HG03457 (cell line): ENCODE results near the gene CCDC3.
"Not testable (repeated sequence)": the region's sequence is repeated elsewhere in the genome, so short reads cannot be mapped to it uniquely, and the experiment has no call there.

Experiments used
- ATAC-seq: cut with Tn5 transposase; IDR thresholded peaks from one replicate; pipeline ENCODE4 v1.9.1; 2021; ENCODE audit warnings: moderate number of reproducible peaks; ENCODE audit not compliant: unreplicated experiment

Gene CCDC3

DNA sequence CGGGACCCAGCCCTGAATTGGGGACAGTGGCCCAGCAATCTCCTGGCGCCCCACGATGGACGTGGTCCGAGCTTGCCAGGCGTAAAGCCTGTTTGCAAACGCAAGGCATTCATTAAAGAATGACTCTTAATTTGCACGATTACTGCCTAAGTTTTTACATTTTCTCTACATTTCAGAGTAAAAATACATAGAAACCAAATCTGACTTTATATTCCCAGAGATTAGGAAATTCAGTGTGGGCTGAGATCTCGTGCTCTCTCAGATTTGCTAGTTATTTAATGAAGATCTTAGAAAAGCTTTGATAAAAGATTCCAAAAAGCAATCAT lies 337 bp upstream of the CCDC3 start:
- no peak for ATAC-seq

DNA sequence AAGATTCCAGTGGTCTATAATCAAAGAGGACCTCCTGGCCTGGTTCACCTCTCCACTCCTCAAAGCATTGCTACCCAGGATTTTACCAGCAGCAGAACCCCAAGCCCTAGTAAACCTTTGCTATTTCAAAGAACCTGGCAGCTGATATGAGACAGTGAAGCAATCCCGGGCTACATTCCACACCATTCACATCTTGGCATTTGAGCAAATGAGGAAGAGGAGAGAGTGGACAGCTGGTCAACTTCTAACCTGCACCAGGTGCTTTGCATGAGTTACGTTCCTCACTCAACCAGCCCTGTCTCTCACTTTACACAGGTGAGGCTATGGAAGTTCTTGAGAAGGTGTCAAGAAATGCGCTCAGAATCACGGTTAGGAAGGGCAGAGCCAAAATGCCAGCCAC lies 1.1 kb downstream of the CCDC3 start:
- ATAC-seq: no peak

DNA sequence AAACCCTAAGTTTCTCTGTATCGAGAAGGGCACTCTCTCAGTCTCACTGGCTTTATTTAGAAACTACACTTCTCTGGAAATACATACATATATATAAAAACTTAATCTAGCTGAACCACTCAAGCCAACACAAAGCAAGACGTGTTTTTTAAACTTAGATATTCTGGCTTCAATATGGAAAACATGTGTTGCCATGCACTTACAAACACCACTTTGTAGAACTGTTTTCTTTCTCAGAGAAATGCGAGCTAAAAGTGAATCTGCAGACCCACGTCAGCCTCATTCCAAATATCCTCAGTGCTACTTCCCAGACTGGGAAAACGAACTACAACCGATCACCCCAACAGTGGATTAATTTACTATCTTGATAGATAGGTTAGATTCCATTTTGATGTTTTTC lies 1.7 kb downstream of the CCDC3 start:
- ATAC-seq: no peak

DNA sequence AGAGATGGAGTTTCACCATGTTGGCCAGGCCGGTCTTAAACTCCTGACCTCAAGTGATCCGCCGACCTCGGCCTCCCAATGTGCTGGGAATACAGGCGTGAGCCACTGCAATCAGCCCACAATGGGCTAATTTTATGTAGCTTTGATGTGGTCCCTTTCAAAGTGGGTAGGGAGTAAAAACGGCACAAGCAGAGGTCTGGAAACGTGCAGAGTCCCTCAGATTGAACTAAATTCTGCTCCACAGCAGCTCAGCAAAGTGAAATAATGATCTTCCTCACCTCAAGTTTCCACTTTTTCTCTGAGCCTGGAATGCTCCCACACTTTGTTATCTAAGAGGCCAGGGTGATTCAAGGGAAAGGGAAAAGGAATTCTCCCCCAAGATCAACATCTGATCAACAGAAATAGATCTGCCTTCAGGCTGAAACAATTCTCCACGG lies 6.1 kb downstream of the CCDC3 start:
- no peak for ATAC-seq

DNA sequence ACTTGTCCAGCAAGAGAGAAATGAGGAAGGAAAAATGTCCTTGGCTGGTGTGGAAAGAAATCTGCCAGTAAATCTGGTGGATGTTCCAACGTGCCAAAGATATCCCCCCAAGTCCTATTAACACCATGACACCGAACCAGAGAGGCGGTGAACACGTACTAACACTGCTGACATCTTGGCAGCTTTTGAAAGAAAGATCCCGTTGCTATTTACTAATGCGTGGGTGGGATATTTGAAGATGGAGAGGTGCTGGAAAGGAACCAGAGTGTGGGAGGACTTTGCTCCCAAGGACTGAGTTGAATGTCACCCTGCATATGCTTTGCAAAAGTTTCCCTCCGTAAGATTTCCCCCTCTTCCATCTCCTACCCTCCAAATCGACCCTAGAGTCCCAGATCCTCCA lies 7.9 kb downstream of the CCDC3 start:
- no peak for ATAC-seq

DNA sequence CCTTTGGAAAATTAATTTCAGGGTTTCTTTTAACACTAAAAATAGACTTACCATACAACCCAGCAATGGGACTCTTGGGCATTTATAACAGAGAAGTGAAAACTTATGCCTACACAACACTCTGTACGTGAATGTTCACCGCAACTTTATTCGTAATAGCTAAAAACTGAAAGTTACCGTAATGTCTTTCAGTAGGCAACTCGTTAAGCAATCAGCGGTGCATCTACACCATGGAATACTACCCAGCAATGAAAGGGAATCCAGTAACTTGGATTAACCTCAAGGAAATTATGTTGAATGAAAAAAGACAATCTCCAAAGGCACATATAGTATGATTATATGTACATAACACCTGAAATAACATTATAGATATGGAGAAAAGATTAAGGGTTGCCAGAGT lies 16.2 kb downstream of the CCDC3 start:
- no peak for ATAC-seq

DNA sequence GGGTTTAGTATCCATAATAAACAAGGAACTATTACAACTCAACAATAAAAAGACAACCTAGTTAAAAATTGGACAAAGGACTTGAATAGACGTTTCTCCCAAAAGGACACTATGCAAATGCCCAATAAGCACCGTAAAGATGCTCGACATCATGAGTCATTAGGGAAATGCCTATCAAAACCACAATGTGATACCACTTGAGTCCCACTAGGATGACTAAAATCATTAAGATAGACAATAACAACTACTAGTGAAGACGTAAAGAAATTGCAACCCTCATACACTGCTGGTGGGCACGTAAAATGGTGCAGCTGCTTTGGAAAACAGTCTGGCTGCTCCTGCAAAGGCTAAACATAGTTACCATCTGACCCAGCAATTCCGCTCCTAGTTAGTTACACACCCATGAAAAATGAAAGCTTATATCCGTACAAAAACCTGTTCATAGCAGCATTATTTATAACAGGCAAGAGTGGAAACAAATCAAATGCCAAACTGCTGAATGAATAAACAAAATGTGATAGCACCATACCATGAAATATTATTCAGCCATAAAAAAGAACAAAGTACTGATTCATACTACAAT lies 17.3 kb downstream of the CCDC3 start:
- no peak for ATAC-seq

DNA sequence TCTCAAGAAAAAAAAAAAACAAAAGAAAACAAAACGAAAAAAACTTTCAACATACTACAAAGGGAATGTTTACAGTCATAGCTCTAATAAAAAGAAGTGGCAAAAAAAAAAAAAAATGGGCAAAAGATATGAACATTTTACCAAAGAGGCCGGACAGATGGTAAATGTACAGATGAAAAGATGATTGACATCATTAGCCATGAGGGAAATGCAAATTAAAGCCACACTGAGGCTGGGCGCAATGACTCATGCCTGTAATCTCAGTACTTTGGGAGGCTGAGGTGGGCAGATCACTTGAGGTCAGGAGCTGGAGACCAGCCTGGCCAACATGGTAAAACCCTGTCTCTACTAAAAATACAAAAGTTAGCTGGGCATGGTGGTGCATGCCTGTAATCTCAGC lies 17.9 kb downstream of the CCDC3 start:
- ATAC-seq: not testable (repeated sequence)

DNA sequence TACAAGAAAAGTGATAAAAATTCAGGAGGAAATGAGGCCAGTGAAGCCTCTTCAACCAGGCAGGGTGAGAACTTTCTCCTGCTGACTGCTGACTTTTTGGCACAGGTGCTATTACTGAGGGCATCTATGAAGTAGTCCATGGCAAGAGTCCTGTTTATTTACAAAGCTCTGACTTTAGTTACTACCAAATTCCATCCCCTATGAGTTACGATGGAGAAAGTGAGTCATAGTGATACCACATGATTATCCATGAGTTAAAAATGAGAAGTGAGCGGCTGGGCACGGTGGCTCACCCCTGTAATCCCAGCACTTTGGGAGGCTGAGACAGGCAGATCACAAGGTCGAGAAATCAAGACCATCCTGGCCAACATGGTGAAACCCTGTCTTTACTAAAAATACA lies 19.9 kb downstream of the CCDC3 start:
- ATAC-seq: no peak

DNA sequence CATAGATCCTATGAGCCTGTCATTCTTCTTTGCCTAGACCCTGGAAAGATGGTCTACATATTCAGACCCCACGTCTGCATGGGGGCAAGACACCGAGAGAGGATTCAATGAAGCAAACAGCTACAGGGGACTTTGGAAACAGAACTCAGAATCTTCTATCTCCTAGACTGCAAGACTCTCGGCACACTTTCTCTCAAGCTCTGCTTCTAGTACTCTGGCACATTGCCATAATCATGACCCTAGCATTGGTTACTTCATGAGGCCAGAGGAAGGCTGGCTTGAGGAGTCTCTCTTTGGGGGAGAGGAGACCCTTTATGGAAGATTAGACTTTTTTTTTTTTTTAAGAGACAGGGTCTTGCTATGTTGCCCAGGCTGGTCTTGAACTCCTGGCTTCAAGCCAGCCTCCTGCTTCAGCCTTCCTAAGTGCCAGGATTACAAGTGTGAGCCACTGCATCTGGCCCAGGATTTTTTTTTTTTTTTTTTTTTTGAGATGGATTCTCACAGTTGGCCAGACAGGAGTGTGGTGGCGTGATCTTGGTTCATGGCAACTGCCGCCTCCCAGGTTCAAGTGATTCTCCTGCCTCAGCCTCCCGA lies 20.7 kb downstream of the CCDC3 start:
- no peak for ATAC-seq

DNA sequence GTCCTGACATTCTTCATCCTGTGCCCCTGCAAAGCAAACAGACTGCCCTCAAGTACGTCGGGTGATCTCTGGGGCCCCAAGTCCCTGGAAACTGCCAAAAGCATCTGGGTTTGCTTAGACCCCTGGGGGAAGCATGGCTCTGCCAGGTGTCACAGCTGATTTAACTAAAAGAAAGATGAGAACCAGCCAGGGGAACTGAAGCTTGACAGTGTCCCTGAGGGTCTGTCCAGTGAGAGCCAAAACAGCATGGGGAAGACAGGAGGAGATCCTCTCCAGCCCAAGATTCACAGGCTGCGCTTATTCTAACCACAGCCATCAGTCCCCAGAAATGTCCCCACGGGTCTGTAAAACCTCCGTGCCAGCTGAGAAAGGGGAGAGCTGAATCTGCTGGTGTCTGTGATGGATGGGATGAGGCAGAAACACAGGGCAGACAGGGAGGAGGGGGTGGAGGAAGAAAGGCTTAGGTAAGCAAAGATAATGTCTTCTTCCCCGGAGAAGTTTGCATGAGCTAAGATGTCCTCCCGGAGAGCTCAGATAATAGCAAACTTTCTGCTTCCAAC lies 21.3 kb downstream of the CCDC3 start:
- ATAC-seq: no peak

DNA sequence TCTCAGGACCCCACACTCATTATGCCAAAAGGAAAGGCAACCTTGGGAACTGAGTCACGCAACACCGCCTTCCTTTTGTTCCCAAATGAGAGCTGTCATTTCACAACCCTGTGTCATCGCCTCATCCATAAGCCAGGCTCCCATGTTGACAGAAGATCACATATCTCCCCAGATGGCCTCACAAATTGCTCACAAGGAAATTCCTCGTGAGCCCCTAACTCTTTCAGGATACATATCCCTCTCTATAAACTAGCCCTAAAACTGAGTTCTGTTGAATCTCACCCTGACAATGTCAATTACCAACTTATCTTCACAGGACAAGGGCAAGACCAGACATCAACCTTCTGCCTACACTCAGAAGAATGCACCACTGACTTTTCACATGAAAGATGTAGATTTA lies 22.6 kb downstream of the CCDC3 start:
- no peak for ATAC-seq

DNA sequence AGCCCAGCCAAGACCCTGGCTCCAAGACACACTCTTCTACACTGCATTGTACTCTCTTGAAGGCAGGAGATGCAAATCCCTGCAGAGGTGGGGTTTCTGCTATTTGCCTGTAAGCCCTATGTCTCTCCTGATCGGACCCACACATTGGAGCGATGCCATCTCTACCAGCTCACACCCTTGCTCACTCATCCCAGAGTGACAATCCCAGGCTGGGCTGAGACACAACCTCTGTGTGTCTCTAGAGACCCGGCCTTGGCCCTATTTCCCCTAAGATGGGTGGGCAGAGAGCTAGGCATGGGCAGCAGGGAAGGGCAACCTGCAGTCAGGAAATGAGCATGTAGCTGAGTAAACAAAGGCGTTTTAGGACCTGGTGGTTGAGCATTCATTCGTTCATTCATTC lies 25.6 kb downstream of the CCDC3 start:
- ATAC-seq: no peak

DNA sequence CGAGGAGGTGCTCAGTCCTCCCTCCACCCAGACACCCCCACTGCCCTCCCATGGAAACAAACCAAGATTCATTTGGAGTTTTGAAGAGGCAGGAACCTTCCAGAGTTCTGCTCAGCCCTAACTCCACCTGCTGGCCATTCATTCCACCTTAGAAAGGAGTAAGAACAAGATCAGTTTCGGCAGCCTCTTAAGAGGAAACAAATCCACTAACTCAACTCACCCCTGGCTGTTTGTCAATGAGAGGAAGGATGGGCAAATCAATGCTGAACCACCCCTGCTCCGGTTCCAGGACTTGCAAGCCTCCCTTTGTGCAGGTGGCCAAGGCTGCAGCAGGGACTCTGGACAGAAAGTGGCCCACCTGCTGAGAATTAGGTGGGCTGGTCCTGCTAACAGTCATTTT lies 26.2 kb downstream of the CCDC3 start:
- no peak for ATAC-seq

DNA sequence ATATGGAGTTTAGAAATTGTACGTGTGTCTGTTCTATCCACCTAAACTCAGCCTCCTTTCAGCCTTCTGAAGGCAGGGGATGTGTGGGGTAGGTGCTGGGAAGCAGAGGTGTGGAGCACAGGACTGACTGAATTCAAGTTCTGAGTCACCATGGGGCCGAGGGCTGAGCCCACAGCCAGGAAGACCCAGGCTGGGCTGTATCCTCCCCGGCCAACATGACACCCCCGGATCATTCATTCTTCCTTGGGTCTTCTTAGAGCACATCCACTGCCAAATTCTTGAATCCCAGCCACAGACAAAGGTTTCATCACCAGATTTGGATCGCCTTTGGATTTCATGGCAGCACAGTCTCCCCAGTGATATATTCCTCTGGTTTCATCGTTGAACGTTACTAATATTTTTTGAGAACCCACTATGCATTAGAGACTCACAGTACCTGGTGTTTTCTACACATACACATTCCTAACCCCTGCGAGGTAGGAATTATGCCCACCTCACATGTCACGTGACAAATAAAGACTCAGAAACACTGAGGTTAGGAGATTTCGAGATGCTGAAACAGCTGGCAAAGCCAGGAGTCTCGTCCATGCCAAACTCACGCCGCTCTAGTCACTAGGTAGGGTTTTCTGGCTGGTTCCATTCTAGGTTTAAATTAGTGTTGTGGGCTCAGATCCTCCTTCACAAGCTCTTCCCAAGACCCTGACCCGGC lies 26.9 kb downstream of the CCDC3 start:
- ATAC-seq: no peak

DNA sequence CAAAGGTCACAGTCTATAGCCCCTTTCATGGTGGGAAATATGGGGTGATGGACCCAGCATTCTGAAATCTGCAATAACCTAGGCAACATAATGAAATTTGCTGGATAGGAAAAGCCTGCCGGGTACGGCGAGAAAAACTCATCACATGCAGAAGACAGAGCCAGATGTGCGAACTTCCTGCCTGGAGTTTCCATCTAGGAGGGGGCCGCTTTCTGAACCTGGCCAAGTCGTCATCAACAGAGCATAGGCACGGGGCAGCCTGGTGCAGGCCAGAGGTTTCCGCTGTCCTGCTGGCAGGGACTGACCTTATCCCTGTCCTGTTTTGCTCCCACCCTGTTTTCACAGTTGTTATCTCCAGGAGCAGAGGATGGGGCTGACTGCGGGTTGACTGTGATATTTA lies 27.4 kb downstream of the CCDC3 start:
- ATAC-seq: no peak

DNA sequence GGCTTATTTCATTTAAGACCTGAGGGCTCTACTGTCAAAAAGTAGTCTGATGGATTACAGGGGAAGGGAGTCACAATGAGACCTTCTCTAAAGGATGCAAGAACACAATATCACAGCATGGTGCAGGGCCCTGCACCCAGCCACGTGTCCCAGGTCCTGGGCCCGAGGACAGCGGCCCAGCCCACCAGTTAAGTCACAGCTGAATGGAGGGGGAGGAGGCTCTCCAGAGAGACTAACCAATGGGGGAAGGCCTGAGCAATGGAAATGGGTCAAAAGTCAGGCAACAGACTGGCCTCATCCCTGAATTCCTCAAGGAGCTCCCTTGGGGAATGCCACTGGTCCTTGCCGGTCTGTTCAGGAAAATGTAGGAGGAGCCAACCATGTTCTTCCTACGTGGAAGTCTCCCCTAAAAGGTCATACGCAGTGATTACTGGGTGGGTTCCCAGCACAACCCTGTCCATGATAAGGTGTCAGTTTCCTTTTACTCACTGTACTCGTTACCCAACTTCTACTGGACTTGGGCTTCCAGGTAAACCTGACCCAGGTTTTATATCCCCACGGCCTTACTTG lies 28.3 kb downstream of the CCDC3 start:
- ATAC-seq: no peak

DNA sequence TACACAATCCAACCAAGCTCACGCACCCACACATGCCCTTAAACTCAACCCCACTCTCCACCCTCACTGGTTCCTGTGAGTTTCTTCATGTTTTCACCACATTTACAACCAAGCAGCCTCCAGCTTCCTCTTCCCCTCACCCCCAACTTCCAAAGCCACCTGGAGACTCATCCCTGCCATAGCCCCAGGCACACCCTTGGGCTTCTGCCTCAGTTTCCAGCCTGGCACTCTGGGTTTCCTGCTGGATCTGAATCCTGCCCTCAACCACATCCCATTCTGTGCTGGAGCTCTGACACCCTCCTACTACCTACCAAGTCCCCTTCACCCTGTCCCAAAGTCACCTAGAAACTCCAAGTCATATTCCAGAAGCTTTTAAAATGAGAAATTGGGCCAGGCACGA lies 29.4 kb downstream of the CCDC3 start:
- no peak for ATAC-seq

DNA sequence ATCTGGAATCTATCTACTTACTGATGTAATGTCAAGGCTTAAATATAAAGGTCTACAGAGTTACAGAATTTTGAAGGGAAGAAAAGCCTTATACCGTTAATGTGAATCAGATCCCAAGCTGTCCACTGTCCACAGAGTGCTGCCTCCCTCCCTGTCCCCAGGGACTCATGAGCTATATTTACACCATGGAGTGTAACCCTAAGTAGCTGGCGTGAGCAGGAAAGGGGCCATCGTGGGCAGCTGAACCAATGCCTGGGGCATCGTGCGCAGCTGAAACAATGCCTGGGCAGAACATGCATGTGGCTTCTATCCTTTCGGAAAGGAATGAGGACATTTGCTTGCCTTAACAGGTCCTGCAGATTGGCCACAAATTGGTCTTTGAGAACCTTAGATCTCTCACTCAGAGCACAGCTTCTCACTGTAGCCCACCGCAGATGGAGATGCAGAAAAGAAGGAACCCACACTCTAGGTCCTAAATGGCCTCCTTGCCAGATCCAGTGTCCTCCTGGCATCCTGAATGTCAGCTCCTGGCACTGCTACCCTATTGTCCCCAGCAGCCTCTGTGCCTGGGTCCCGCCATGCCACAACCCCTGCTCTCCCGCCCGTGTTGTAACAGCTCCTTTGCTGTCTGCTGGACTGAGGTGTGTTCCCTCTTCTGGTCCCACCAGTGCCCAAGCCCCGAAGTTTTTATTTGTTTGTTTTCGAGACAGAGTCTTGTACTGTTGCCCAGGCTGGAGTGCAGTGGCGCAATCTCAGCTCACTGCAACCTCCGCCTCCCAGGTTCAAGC lies 30.3 kb downstream of the CCDC3 start:
- ATAC-seq: no peak

DNA sequence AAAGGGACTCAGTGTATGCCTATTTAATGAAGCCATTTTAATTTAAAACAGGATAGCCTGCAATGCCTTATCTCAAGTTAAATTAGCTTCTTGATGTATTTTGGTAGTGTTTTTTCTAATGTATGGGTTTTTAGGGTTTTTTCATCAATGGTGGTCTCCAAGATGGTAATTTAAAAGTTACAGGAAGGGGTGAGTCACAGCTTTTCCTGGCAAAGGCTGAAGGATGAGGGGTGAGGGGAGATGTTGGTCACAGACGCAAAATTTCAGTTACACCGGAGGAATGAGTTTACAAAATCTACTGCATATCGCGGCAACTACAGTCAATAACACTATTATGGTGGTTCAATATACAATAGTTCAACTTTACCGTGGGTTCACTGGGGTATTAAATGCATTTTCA lies 31.6 kb downstream of the CCDC3 start:
- no peak for ATAC-seq

DNA sequence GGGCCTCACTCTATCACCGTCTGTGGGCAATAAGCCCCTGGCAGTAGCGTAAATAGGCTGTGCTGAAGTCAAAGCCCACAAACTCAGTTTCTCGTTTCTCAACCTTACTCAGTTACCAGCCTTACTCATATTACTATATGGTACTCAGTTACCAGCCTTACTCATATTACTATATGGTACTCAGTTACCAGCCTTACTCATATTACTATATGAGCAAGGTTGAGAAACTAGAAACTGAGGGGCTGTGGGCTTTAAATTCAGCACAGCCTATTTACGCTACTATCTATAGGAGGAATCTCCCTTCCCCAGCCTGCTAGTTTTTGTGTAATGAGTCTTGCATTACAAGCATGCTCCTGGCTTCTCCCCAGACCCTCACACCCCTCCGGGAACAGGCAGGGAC lies 35.4 kb downstream of the CCDC3 start:
- ATAC-seq: no peak
